HG03159 (cell line): ENCODE data around the gene ORAI3.

Experiments
- ATAC-seq: cut with Tn5 transposase; IDR thresholded peaks from one replicate; pipeline ENCODE4 v1.9.1; 2021; ENCODE audit warnings: mild to moderate bottlenecking, moderate library complexity; ENCODE audit not compliant: unreplicated experiment

The ORAI3 gene

GRCh38 chr16:30987581-30988190, 38.8 kb downstream of the ORAI3 start:
- ATAC-seq, result no peak

- no peak for ATAC-seq
Observed at GRCh38 chr16:30989469-30990047, 40.7 kb downstream of the ORAI3 start.

GRCh38 chr16:30990105-30990504, 41.2 kb downstream of the ORAI3 start:
- no peak for ATAC-seq

- no peak for ATAC-seq
Observed at GRCh38 chr16:30991052-30991451, 42.2 kb downstream of the ORAI3 start.

GRCh38 chr16:30992276-30992780, 43.5 kb downstream of the ORAI3 start:
- ATAC-seq, result no peak

GRCh38 chr16:30992931-30993816, 44.3 kb downstream of the ORAI3 start:
- ATAC-seq, result no peak

GRCh38 chr16:30995927-30996323, 47.1 kb downstream of the ORAI3 start:
- ATAC-seq, result no peak

GRCh38 chr16:30996324-30996984, 47.6 kb downstream of the ORAI3 start:
- no peak for ATAC-seq

GRCh38 chr16:30996985-30997724, 48.3 kb downstream of the ORAI3 start:
- ATAC-seq, result peak; percentile 80

- ATAC-seq, result no peak
Observed at GRCh38 chr16:30997725-30998711, 49.1 kb downstream of the ORAI3 start.

- ATAC-seq, result no peak
Observed at GRCh38 chr16:30998852-30999761, 50.2 kb downstream of the ORAI3 start.

- no peak for ATAC-seq
Observed at GRCh38 chr16:31000671-31001382, 52.0 kb downstream of the ORAI3 start.

- no peak for ATAC-seq
Observed at GRCh38 chr16:31001507-31002249, 52.8 kb downstream of the ORAI3 start.

GRCh38 chr16:31002250-31002700, 53.4 kb downstream of the ORAI3 start:
- no peak for ATAC-seq

- no peak for ATAC-seq
Observed at GRCh38 chr16:31002862-31003341, 54.0 kb downstream of the ORAI3 start.

GRCh38 chr16:31003744-31004143, 54.9 kb downstream of the ORAI3 start:
- no peak for ATAC-seq
